Measurements from ENCODE around the gene EXOC6B.

DNA sequence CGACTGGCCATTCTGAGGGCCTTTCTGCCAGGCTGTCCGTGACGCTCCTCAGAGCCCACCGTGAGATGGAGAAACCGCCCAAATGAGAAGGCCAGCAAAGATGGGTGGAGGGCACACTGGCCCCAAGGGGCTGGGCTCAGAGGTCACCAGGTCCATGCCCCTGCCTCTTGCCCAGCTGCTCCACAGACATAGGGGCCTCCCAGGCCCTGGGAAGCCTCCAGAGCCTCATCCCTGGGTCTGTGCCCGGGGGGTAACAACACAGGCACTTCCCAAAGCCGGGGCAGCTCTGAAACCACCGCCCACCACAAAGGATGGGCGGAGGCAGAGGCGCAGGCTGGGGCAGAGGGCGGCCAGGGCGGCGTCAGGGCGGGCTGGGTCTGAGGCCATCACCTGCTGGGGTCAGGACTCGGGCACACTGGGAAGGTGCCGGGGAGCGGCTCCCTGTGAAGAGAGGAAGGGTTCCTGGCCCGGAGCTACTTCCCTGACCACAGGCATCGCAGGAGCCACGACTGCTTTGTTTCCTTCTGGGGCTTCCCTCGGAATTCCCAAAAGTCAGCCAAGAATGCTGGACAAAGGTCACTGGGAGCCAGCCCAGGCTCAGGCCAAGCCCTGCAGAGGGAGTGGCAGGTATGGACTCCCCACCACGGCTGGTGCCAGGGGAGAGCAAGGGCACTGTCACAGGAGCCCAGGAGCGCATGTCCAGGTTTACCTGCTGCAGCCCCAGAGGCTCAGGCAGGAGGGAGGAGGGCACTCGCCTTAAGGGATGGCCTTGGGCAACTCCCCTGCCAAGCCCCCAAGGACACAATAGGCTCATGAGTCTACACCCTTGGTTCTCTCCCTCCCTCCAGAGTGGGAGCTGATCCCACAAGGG is 687.6 kb downstream of the EXOC6B start:
- TF ChIP-seq POLR2A (IDR thresholded peaks at IDR 0.05; ENCODE audit: low read length), result no peak
- TF ChIP-seq MAFK (IDR thresholded peaks at IDR 0.05; ENCODE audit: partially characterized antibody), result no peak
- TF ChIP-seq, protein P1, sequence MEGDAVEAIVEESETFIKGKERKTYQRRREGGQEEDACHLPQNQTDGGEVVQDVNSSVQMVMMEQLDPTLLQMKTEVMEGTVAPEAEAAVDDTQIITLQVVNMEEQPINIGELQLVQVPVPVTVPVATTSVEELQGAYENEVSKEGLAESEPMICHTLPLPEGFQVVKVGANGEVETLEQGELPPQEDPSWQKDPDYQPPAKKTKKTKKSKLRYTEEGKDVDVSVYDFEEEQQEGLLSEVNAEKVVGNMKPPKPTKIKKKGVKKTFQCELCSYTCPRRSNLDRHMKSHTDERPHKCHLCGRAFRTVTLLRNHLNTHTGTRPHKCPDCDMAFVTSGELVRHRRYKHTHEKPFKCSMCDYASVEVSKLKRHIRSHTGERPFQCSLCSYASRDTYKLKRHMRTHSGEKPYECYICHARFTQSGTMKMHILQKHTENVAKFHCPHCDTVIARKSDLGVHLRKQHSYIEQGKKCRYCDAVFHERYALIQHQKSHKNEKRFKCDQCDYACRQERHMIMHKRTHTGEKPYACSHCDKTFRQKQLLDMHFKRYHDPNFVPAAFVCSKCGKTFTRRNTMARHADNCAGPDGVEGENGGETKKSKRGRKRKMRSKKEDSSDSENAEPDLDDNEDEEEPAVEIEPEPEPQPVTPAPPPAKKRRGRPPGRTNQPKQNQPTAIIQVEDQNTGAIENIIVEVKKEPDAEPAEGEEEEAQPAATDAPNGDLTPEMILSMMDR (IDR thresholded peaks at IDR 0.05), result no peak
- no peak for TF ChIP-seq POLR2AphosphoS2 (conservative IDR thresholded peaks at IDR 0.05; ENCODE audit: low read length)
- TF ChIP-seq, protein P2, sequence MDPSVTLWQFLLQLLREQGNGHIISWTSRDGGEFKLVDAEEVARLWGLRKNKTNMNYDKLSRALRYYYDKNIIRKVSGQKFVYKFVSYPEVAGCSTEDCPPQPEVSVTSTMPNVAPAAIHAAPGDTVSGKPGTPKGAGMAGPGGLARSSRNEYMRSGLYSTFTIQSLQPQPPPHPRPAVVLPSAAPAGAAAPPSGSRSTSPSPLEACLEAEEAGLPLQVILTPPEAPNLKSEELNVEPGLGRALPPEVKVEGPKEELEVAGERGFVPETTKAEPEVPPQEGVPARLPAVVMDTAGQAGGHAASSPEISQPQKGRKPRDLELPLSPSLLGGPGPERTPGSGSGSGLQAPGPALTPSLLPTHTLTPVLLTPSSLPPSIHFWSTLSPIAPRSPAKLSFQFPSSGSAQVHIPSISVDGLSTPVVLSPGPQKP (IDR thresholded peaks at IDR 0.05; ENCODE audit: low read depth, low read length), result no peak
- TF ChIP-seq NPAS2 (CRISPR knock-in tag; IDR thresholded peaks at IDR 0.05; ENCODE audit: borderline replicate concordance), result no peak
